ENCODE results near the gene RMND5A. TPM values are rescaled to one million over a fixed set of nuclear protein-coding genes. Genes with fewer than 3 reads are reported as not detected.

RMND5A gene
- total RNA-seq, 1 experiment from 2014 or later, result 59.9 TPM

GRCh38 chr2:86826951-86827350, 106.9 kb downstream of the RMND5A start:
- ChIA-PET POLR2A (no interaction called here), CTCF (no interaction called here)
- Mint-ChIP-seq H3K36me3 (ENCODE audit: insufficient read depth, unreplicated experiment) (no peaks in the 10 kb centered on the region), H3K9me3 (ENCODE audit: unreplicated experiment) (no peaks in the 10 kb centered on the region), H3K4me3 (ENCODE audit: unreplicated experiment) (no peak overlapping the region), H3K27ac (ENCODE audit: unreplicated experiment) (no peak overlapping the region), H3K4me1 (ENCODE audit: low read depth, unreplicated experiment) (peaks cover 14% of the 10 kb centered on the region), H3K27me3 (ENCODE audit: insufficient read depth, unreplicated experiment) (no peaks in the 10 kb centered on the region)
- Histone ChIP-seq H3K36me3 (ENCODE audit: control insufficient read depth, insufficient read depth, low read length) (no peaks in the 10 kb centered on the region), H3K4me1 (no peaks in the 10 kb centered on the region), H3K4me3 (ENCODE audit: low read depth, low read length) (no peak overlapping the region), H3K9me3 (peaks cover 8% of the 10 kb centered on the region; the same call in 1 of the 2 replicates), H3K27me3 (replicated peaks; ENCODE audit: control insufficient read depth, insufficient read depth, low read length) (no peaks in the 10 kb centered on the region)
- intact Hi-C loops (cut with micrococcal nuclease; ENCODE audit: unreplicated experiment), result no loop called here
- no peak for DNase-seq
- TF ChIP-seq CTCF (IDR thresholded peaks at IDR 0.05; ENCODE audit: insufficient read depth in 1 of 2, low read depth in 1 of 2, low read length in 1 of 2, severe bottlenecking in 1 of 2, unreplicated experiment in 1 of 2), result no peak
- BruUV-seq (replicated peaks), result no TSS peak

Other genes with a start within 250 kb of the RMND5A start
- gene CHMP3, start 156.8 kb upstream of the RMND5A start, total RNA-seq (2022), result 93.3 and 93.5 TPM in 2 replicates
- gene RNF103, start 96.4 kb upstream of the RMND5A start, total RNA-seq (2022), result 20.0 and 21.8 TPM in 2 replicates
- gene CD8A, start 70.6 kb downstream of the RMND5A start, total RNA-seq (2022), result 1.5 and 1.6 TPM in 2 replicates
- gene CD8B, start 141.6 kb downstream of the RMND5A start, total RNA-seq (2022), result 9.1 and 10.0 TPM in 2 replicates
- 3.0 and 3.6 TPM in 2 replicates for gene RGPD1, start 221.8 kb downstream of the RMND5A start, total RNA-seq (2022)

All from Caco-2 (cell line).